ENCODE measurements around the gene ZZZ3.
"Not testable (repeated sequence)": the region's sequence is repeated elsewhere in the genome, so short reads cannot be mapped to it uniquely, and the experiment has no call there.

Gene ZZZ3

GRCh38 chr1:77682460-77683159 lies at the start of gene ZZZ3:
Gene ZZZ3 (minus strand): TSS chr1:77682658. CDS start chr1:77633354, 49,304 bp downstream.
- DNase-seq (ENCODE audit: low spot score): peak; percentile 94

- no peak for DNase-seq (ENCODE audit: low spot score)
Observed at GRCh38 chr1:77732090-77732489, 49.6 kb upstream of the ZZZ3 start.

GRCh38 chr1:77725706-77726105 lies 43.2 kb upstream of the ZZZ3 start:
- no peak for DNase-seq (ENCODE audit: low spot score)

- DNase-seq (ENCODE audit: low spot score): no peak
Observed at GRCh38 chr1:77718181-77718580, 35.7 kb upstream of the ZZZ3 start.

GRCh38 chr1:77716065-77716464 lies 33.6 kb upstream of the ZZZ3 start:
- DNase-seq (ENCODE audit: low spot score): no peak

GRCh38 chr1:77709727-77710126 lies 27.3 kb upstream of the ZZZ3 start:
- no peak for DNase-seq (ENCODE audit: low spot score)

- no peak for DNase-seq (ENCODE audit: low spot score)
Observed at GRCh38 chr1:77706321-77706720, 23.9 kb upstream of the ZZZ3 start.

GRCh38 chr1:77704736-77705135 lies 22.3 kb upstream of the ZZZ3 start:
- no peak for DNase-seq (ENCODE audit: low spot score)

- DNase-seq (ENCODE audit: low spot score): not testable (repeated sequence)
Observed at GRCh38 chr1:77699673-77700072, 17.2 kb upstream of the ZZZ3 start.

GRCh38 chr1:77697441-77697840 lies 15.0 kb upstream of the ZZZ3 start:
- no peak for DNase-seq (ENCODE audit: low spot score)

- no peak for DNase-seq (ENCODE audit: low spot score)
Observed at GRCh38 chr1:77688939-77689338, 6.5 kb upstream of the ZZZ3 start.

- no peak for DNase-seq (ENCODE audit: low spot score)
Observed at GRCh38 chr1:77687519-77687906, 5.1 kb upstream of the ZZZ3 start.

- no peak for DNase-seq (ENCODE audit: low spot score)
Observed at GRCh38 chr1:77686796-77687518, 4.5 kb upstream of the ZZZ3 start.

- peak; percentile 93 for DNase-seq (ENCODE audit: low spot score)
Observed at GRCh38 chr1:77683160-77684148, 996 bp upstream of the ZZZ3 start.

GRCh38 chr1:77680173-77680572 lies 2.3 kb downstream of the ZZZ3 start:
- DNase-seq (ENCODE audit: low spot score): no peak

GRCh38 chr1:77678660-77679610 lies 3.5 kb downstream of the ZZZ3 start:
- DNase-seq (ENCODE audit: low spot score): no peak

- not testable (repeated sequence) for DNase-seq (ENCODE audit: low spot score)
Observed at GRCh38 chr1:77674807-77675206, 7.7 kb downstream of the ZZZ3 start.

GRCh38 chr1:77673716-77674355 lies 8.6 kb downstream of the ZZZ3 start:
- no peak for DNase-seq (ENCODE audit: low spot score)

- no peak for DNase-seq (ENCODE audit: low spot score)
Observed at GRCh38 chr1:77673030-77673429, 9.4 kb downstream of the ZZZ3 start.

GRCh38 chr1:77672374-77672773 lies 10.1 kb downstream of the ZZZ3 start:
- DNase-seq (ENCODE audit: low spot score): peak; percentile 28

GRCh38 chr1:77671836-77672235 lies 10.6 kb downstream of the ZZZ3 start:
- DNase-seq (ENCODE audit: low spot score): no peak

All from activated CD4-positive, alpha-beta T cell treated with anti-CD3 and anti-CD28 coated beads, Interleukin-2, Interleukin-4, amounts not matched to agents 100 ng/mL and 50 ng/mL, durations not matched to agents 16 hours and 8 hours (primary cell).